ENCODE results near the gene BBLN. TPM values are rescaled to one million over a fixed set of nuclear protein-coding genes. Genes with fewer than 3 reads are reported as not detected.

BBLN gene
- total and polyA plus RNA-seq, 4 donors, result 13.4 to 42.1 (median 32.3) TPM

GRCh38 chr9:128118472-128118857 is 41.6 kb upstream of the BBLN start:
- peaks cover 3 to 22% (median 4%) of the 10 kb centered on the region in 4 donors for H3K36me3 ChIP-seq (ENCODE audit: control insufficient read depth in 4 of 4, insufficient read depth in 3 of 4, low read depth in 1 of 4, low read length in 3 of 4)
- H3K9ac ChIP-seq (ENCODE audit: low read depth in 1 of 2, low read length in 2 of 2), result no peak overlapping the region
- peaks cover 11 to 35% (median 24%) of the 10 kb centered on the region in 4 donors for H3K4me1 ChIP-seq (ENCODE audit: control insufficient read depth in 4 of 4, insufficient read depth in 4 of 4, low read length in 3 of 4)
- no peaks in the 10 kb centered on the region for H3K27me3 ChIP-seq (ENCODE audit: control insufficient read depth in 4 of 4, insufficient read depth in 4 of 4, low read length in 3 of 4)
- no peaks in the 10 kb centered on the region for H3K9me3 ChIP-seq (ENCODE audit: control insufficient read depth in 4 of 4, low read length in 3 of 4)
- DNase-seq (ENCODE audit: low spot score), result no peak
- 50% methylated on average over 3 of the region's 3 CpGs for WGBS
- H3K27ac ChIP-seq (ENCODE audit: low read depth in 1 of 2, low read length in 2 of 2), result no peak overlapping the region
- no peak overlapping the region for H3K4me3 ChIP-seq (ENCODE audit: low read depth in 1 of 3, low read length in 3 of 3)
- no peak for TF ChIP-seq FOXA1 (IDR thresholded peaks at IDR 0.05)
- no peak for TF ChIP-seq ZBTB33 (IDR thresholded peaks at IDR 0.05)
- no peak for TF ChIP-seq REST (IDR thresholded peaks at IDR 0.05)
- TF ChIP-seq NR2F2 (IDR thresholded peaks at IDR 0.05), result no peak
- TF ChIP-seq RAD21 (IDR thresholded peaks at IDR 0.05), result no peak
- no peak for TF ChIP-seq MAX (IDR thresholded peaks at IDR 0.05)
- no peak for TF ChIP-seq EGR1 (IDR thresholded peaks at IDR 0.05; ENCODE audit: low read depth in 2 of 2)
- no peak for TF ChIP-seq FOXA2 (IDR thresholded peaks at IDR 0.05)
- TF ChIP-seq YY1 (IDR thresholded peaks at IDR 0.05), result no peak
- no peak for TF ChIP-seq JUND (IDR thresholded peaks at IDR 0.05)
- no peak for TF ChIP-seq HNF4A (conservative IDR thresholded peaks at IDR 0.05)

GRCh38 chr9:128118971-128119665 is 40.9 kb upstream of the BBLN start:
- 76% methylated on average over 15 of the region's 15 CpGs for WGBS
- H3K36me3 ChIP-seq (ENCODE audit: control insufficient read depth in 4 of 4, insufficient read depth in 3 of 4, low read depth in 1 of 4, low read length in 3 of 4), result peaks cover 3 to 22% (median 4%) of the 10 kb centered on the region in 4 donors
- H3K9me3 ChIP-seq (ENCODE audit: control insufficient read depth in 4 of 4, low read length in 3 of 4), result no peaks in the 10 kb centered on the region
- H3K27me3 ChIP-seq (ENCODE audit: control insufficient read depth in 4 of 4, insufficient read depth in 4 of 4, low read length in 3 of 4), result no peaks in the 10 kb centered on the region
- H3K9ac ChIP-seq (ENCODE audit: low read depth in 1 of 2, low read length in 2 of 2), result no peak overlapping the region
- no peak overlapping the region for H3K4me3 ChIP-seq (ENCODE audit: low read depth in 1 of 3, low read length in 3 of 3)
- DNase-seq (ENCODE audit: low spot score), result no peak
- H3K4me1 ChIP-seq (ENCODE audit: control insufficient read depth in 4 of 4, insufficient read depth in 4 of 4, low read length in 3 of 4), result peaks cover 9 to 33% (median 23%) of the 10 kb centered on the region in 4 donors
- H3K27ac ChIP-seq (ENCODE audit: low read depth in 1 of 2, low read length in 2 of 2), result no peak overlapping the region
- no peak for TF ChIP-seq ZBTB33 (IDR thresholded peaks at IDR 0.05)
- no peak for TF ChIP-seq HNF4A (conservative IDR thresholded peaks at IDR 0.05)
- no peak for TF ChIP-seq NR2F2 (IDR thresholded peaks at IDR 0.05)
- no peak for TF ChIP-seq REST (IDR thresholded peaks at IDR 0.05)
- no peak for TF ChIP-seq MAX (IDR thresholded peaks at IDR 0.05)
- no peak for TF ChIP-seq CTCF (IDR thresholded peaks at IDR 0.05; ENCODE audit: low read depth, low read length, missing input control)
- no peak for TF ChIP-seq FOXA2 (IDR thresholded peaks at IDR 0.05)
- no peak for TF ChIP-seq TAF1 (conservative IDR thresholded peaks at IDR 0.05)
- no peak for TF ChIP-seq RXRA (IDR thresholded peaks at IDR 0.05)
- TF ChIP-seq FOXA1 (IDR thresholded peaks at IDR 0.05), result no peak
- TF ChIP-seq YY1 (IDR thresholded peaks at IDR 0.05), result no peak
- TF ChIP-seq EGR1 (IDR thresholded peaks at IDR 0.05; ENCODE audit: low read depth in 2 of 2), result no peak
- TF ChIP-seq HNF4G (IDR thresholded peaks at IDR 0.05), result no peak
- TF ChIP-seq JUND (IDR thresholded peaks at IDR 0.05), result no peak
- no peak for TF ChIP-seq RAD21 (IDR thresholded peaks at IDR 0.05)
- no peak for TF ChIP-seq ATF3 (IDR thresholded peaks at IDR 0.05)

All from liver (tissue), 9 donors.